ENCODE results near the gene TEX48.

Gene TEX48

GRCh38 chr9:114681594-114682332 is at the start of gene TEX48:
TSS of gene TEX48 (minus strand) at chr9:114682192. CDS start at chr9:114671723, 10,469 bp downstream.
- FAIRE-seq = no peak

GRCh38 chr9:114731701-114732100 is 49.7 kb upstream of the TEX48 start:
- FAIRE-seq = no peak

- no peak for FAIRE-seq
Observed at GRCh38 chr9:114729706-114730105, 47.7 kb upstream of the TEX48 start.

GRCh38 chr9:114725930-114726329 is 43.9 kb upstream of the TEX48 start:
- no peak for FAIRE-seq

- FAIRE-seq = no peak
Observed at GRCh38 chr9:114724744-114725143, 42.8 kb upstream of the TEX48 start.

- FAIRE-seq = no peak
Observed at GRCh38 chr9:114723931-114724330, 41.9 kb upstream of the TEX48 start.

- FAIRE-seq = no peak
Observed at GRCh38 chr9:114722937-114723620, 41.1 kb upstream of the TEX48 start.

- FAIRE-seq = no peak
Observed at GRCh38 chr9:114722081-114722621, 40.2 kb upstream of the TEX48 start.

GRCh38 chr9:114721491-114722079 is 39.6 kb upstream of the TEX48 start:
- no peak for FAIRE-seq

- no peak for FAIRE-seq
Observed at GRCh38 chr9:114720086-114720676, 38.2 kb upstream of the TEX48 start.

GRCh38 chr9:114719290-114719689 is 37.3 kb upstream of the TEX48 start:
- FAIRE-seq = no peak

- FAIRE-seq = no peak
Observed at GRCh38 chr9:114718801-114719221, 36.8 kb upstream of the TEX48 start.

- FAIRE-seq = no peak
Observed at GRCh38 chr9:114717908-114718486, 36.0 kb upstream of the TEX48 start.

GRCh38 chr9:114709636-114710035 is 27.6 kb upstream of the TEX48 start:
- no peak for FAIRE-seq

GRCh38 chr9:114706711-114707110 is 24.7 kb upstream of the TEX48 start:
- no peak for FAIRE-seq

GRCh38 chr9:114701988-114702387 is 20.0 kb upstream of the TEX48 start:
- no peak for FAIRE-seq

GRCh38 chr9:114697951-114698351 is 16.0 kb upstream of the TEX48 start:
- no peak for FAIRE-seq

- FAIRE-seq = no peak
Observed at GRCh38 chr9:114696814-114697544, 15.0 kb upstream of the TEX48 start.

GRCh38 chr9:114695948-114696347 is 14.0 kb upstream of the TEX48 start:
- no peak for FAIRE-seq

GRCh38 chr9:114694719-114695269 is 12.8 kb upstream of the TEX48 start:
- FAIRE-seq = no peak

- FAIRE-seq = no peak
Observed at GRCh38 chr9:114694146-114694545, 12.2 kb upstream of the TEX48 start.

Measured in islet of Langerhans (tissue), 1 donor.